Right ventricle myocardium superior (tissue), 1 donor: Measurements from ENCODE around the gene CCDC136. TPM values are rescaled to one million over a fixed set of nuclear protein-coding genes. Genes with fewer than 3 reads are reported as not detected.

ENCODE experiments used
- ATAC-seq: fragments of 200-7000 bp; cut with Tn5 transposase; one replicate; pipeline ENCODE4 v1.9.1; 2020; ENCODE audit warnings: mild to moderate bottlenecking; ENCODE audit not compliant: poor library complexity
- DNase-seq: peaks from one replicate; pipeline ENCODE4 v3.0.0-alpha.2; 2020
- intact Hi-C: fragments of 100-400 bp; cut with DNase I; formaldehyde crosslinking; loops from one replicate; pipeline ENCODE4 v1.11.2; 2022
- total RNA-seq: library from RNA; stranded (reverse); fragmentation: NEBNext Ultra II Directional; extraction: Animal tissue kit (Norgen Biotek cat#: 25700); gene quantifications from one replicate; pipeline ENCODE4 v1.2.1, GENCODE V29; 2021
- donor health status: DM: no; HTN: yes; CAD: no; lungs with severe emphysema.

The CCDC136 gene
- total RNA-seq, 1 donor from 2014 or later, result 5.2 TPM

- peak; percentile 33 for DNase-seq
- ATAC-seq, result no peak
- intact Hi-C loops, result no loop called here
Measured at GRCh38 chr7:128838109-128838779, 46.5 kb downstream of the CCDC136 start.

GRCh38 chr7:128838981-128839731 lies 47.4 kb downstream of the CCDC136 start:
- intact Hi-C loops, result no loop called here
- ATAC-seq (no peak), DNase-seq (peak; percentile 28)

GRCh38 chr7:128839751-128840177 lies 48.0 kb downstream of the CCDC136 start:
- intact Hi-C loops, result no loop called here
- DNase-seq (peak; percentile 34), ATAC-seq (no peak)

GRCh38 chr7:128840326-128841170 lies 48.8 kb downstream of the CCDC136 start:
- intact Hi-C loops, result no loop called here
- ATAC-seq (no peak), DNase-seq (peak; percentile 35)

- ATAC-seq (no peak), DNase-seq (peak; percentile 38)
- intact Hi-C loops, result no loop called here
Measured at GRCh38 chr7:128841171-128841690, 49.5 kb downstream of the CCDC136 start.

GRCh38 chr7:128841921-128842673 lies 50.3 kb downstream of the CCDC136 start:
- peak; percentile 51 for ATAC-seq
- DNase-seq, result peak; percentile 68
- intact Hi-C loops, result no loop called here

- ATAC-seq (no peak), DNase-seq (peak; percentile 39)
- intact Hi-C loops, result no loop called here
Measured at GRCh38 chr7:128842674-128843641, 51.2 kb downstream of the CCDC136 start.

GRCh38 chr7:128843938-128844621 lies 52.3 kb downstream of the CCDC136 start:
- DNase-seq (no peak), ATAC-seq (no peak)
- intact Hi-C loops, result no loop called here

GRCh38 chr7:128844777-128845311 lies 53.1 kb downstream of the CCDC136 start:
- ATAC-seq (no peak), DNase-seq (peak; percentile 30)
- intact Hi-C loops, result no loop called here

GRCh38 chr7:128845475-128845874 lies 53.7 kb downstream of the CCDC136 start:
- DNase-seq, result no peak
- intact Hi-C loops, result no loop called here

GRCh38 chr7:128845987-128846386 lies 54.2 kb downstream of the CCDC136 start:
- intact Hi-C loops, result no loop called here
- ATAC-seq (no peak), DNase-seq (no peak)

More at GRCh38 chr7:128845475-128845874, 53.7 kb downstream of the CCDC136 start:
- no peak for ATAC-seq

GRCh38 chr7:128846781-128847444 lies 55.1 kb downstream of the CCDC136 start:
- ATAC-seq (no peak), DNase-seq (peak; percentile 26)
- intact Hi-C loops, result no loop called here

GRCh38 chr7:128847721-128848211 lies 56.0 kb downstream of the CCDC136 start:
- DNase-seq, result peak; percentile 39
- intact Hi-C loops, result no loop called here
- no peak for ATAC-seq

- peak; percentile 38 for DNase-seq
- intact Hi-C loops, result no loop called here
- ATAC-seq, result no peak
Measured at GRCh38 chr7:128848289-128849155, 56.8 kb downstream of the CCDC136 start.

- intact Hi-C loops, result no loop called here
- ATAC-seq, result no peak
- peak; percentile 39 for DNase-seq
Measured at GRCh38 chr7:128849156-128849515, 57.4 kb downstream of the CCDC136 start.
